Hippocampal formation (tissue), 2 donors: ENCODE results near the gene NKX1-2.

Source experiments
- DNase-seq, 2 donors: peaks; one replicate each; lab custom pipeline; 2025; lab: John Stamatoyannopoulos, UW

NKX1-2 gene

GRCh38 chr10:124417895-124418725, 31.7 kb downstream of the NKX1-2 start:
- peak; percentile 45 to 53 for DNase-seq

- peak in 1 of 2 donors; percentile 23 for DNase-seq
Observed at GRCh38 chr10:124416733-124417132, 33.1 kb downstream of the NKX1-2 start.

- DNase-seq = no peak
Observed at GRCh38 chr10:124415210-124415609, 34.6 kb downstream of the NKX1-2 start.

GRCh38 chr10:124414076-124414475, 35.8 kb downstream of the NKX1-2 start:
- DNase-seq = peak in 1 of 2 donors; percentile 70

DNA sequence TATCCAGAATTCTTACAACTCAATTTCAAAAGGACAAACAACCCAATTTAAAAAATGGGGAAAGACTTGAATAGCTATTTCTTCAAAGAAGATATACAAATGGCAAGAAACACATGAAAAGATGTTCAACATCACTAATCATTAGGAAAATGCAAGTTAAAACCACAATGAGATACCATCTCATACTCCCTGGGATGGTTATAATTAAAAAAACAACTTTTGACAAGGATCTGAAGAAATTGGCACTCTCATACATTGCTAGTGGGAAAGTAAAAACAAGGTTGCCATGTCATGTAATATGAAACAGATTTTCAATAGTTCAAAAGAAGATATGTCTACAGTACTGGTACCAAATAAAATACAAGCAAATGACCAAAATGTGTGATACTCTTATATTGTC, 40.1 kb downstream of the NKX1-2 start:
- DNase-seq = no peak

DNA sequence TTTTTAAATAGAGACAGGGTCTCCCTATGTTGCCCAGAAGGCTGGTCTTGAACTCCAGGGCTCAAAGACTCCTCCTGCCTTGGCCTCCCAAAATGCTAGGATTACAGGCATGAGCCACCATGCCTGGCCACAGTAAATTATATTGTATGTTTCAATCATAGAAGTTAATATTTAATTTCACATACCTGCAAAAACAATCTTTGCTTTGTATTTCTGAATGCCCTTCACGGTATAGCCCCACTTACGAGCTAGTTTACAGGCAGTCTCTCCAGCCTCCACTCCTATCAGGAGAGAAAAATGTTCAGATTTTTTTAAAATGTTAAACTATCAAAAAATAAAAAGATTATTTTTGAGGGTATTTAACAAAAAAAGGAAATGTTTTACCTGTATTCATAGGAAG, 41.5 kb downstream of the NKX1-2 start:
- DNase-seq = no peak

DNA sequence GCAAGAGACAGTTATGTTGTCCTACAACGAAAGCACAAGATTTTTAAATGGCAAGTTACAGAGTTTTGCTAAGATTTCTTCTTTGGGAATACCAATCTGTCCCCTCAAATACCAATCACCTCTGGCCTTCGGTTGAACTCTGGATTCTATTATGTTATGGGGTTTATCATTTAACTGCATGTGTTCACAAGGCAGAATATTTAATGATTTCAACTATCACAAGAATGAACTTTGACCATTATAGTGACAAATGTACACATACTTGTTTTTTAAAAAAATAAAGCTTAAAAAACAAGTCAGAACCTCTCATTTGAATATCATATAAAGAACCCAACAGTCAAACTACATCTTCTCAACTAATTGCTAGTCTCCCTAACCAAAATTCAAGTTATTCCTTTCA, 42.4 kb downstream of the NKX1-2 start:
- DNase-seq = no peak

- peak in 1 of 2 donors; percentile 78 for DNase-seq
Observed at GRCh38 chr10:124403548-124403947, 46.3 kb downstream of the NKX1-2 start.

- no peak for DNase-seq
Observed at GRCh38 chr10:124402273-124402672, 47.6 kb downstream of the NKX1-2 start.

- no peak for DNase-seq
Observed at GRCh38 chr10:124401633-124402032, 48.2 kb downstream of the NKX1-2 start.
